HepG2 (cell line): Measurements from ENCODE around the gene ZDHHC18.

Experiments used
- ATF1 ChIP-seq: IDR thresholded peaks from 2 replicates; pipeline ENCODE4 v1.6.1; 2016; ENCODE audit warnings: mild to moderate bottlenecking, control low read depth
- ATM ChIP-seq: fragments of 450-650 bp; IDR thresholded peaks from 2 replicates; pipeline ENCODE4 v1.7.1; 2017; ENCODE audit warnings: mild to moderate bottlenecking, borderline replicate concordance
- HIVEP1 ChIP-seq: sonication (generic); formaldehyde crosslinking; IDR thresholded peaks from 2 replicates; pipeline ENCODE4 v1.4.0; 2020; ENCODE audit warnings: mild to moderate bottlenecking, missing genetic modification reagents
- JUND ChIP-seq: sonication (generic); formaldehyde crosslinking; IDR thresholded peaks from 2 replicates; pipeline ENCODE4 v1.8.0; 2022; ENCODE audit warnings: mild to moderate bottlenecking, missing genetic modification reagents
- MBNL3 ChIP-seq: fragments of 250-450 bp; sonication (Bioruptor Pico); conservative IDR thresholded peaks from 2 replicates; pipeline ENCODE4 v1.8.0; 2022; ENCODE audit warnings: mild to moderate bottlenecking, inconsistent platforms
- MED1 ChIP-seq: sonication (generic); formaldehyde crosslinking; IDR thresholded peaks from 2 replicates; pipeline ENCODE4 v1.4.0; 2020; ENCODE audit warnings: missing genetic modification reagents
- NR2F2 ChIP-seq: IDR thresholded peaks from 2 replicates; pipeline ENCODE4 v1.6.1; 2012; ENCODE audit warnings: low read depth, inconsistent platforms, borderline replicate concordance
- PHF8 ChIP-seq: sonication (generic); formaldehyde crosslinking; IDR thresholded peaks from 2 replicates; pipeline ENCODE4 v1.5.0; 2020; ENCODE audit warnings: missing genetic modification reagents
- ZFP62 ChIP-seq: sonication (generic); formaldehyde crosslinking; IDR thresholded peaks from 2 replicates; pipeline ENCODE4 v1.4.0; 2020; ENCODE audit warnings: missing genetic modification reagents
- ZNF260 ChIP-seq: sonication (generic); formaldehyde crosslinking; IDR thresholded peaks from 2 replicates; pipeline ENCODE4 v1.4.0; 2020; ENCODE audit warnings: missing genetic modification reagents, low read depth, mild to moderate bottlenecking, borderline replicate concordance
- ZNF446 ChIP-seq: sonication (generic); formaldehyde crosslinking; IDR thresholded peaks from 2 replicates; pipeline ENCODE4 v1.5.0; 2020; ENCODE audit warnings: mild to moderate bottlenecking, missing genetic modification reagents
- TF ChIP-seq, protein P1 (sequence below), 2 experiments: IDR thresholded peaks; 2 replicates each; pipeline ENCODE4 v1.6.1; 2011 to 2012; ENCODE audit warnings: low read length in 2 of 2, borderline replicate concordance in 1 of 2, low read depth in 1 of 2, mild to moderate bottlenecking in 1 of 2, moderate library complexity in 1 of 2
- TF ChIP-seq, protein P2 (sequence below): sonication (generic); formaldehyde crosslinking; IDR thresholded peaks from 2 replicates; pipeline ENCODE4 v1.5.0; 2020; ENCODE audit warnings: missing genetic modification reagents
- TF ChIP-seq, protein P3 (sequence below): sonication (generic); formaldehyde crosslinking; IDR thresholded peaks from 2 replicates; pipeline ENCODE4 v1.4.0; 2020; ENCODE audit warnings: missing genetic modification reagents, borderline replicate concordance

DNA sequence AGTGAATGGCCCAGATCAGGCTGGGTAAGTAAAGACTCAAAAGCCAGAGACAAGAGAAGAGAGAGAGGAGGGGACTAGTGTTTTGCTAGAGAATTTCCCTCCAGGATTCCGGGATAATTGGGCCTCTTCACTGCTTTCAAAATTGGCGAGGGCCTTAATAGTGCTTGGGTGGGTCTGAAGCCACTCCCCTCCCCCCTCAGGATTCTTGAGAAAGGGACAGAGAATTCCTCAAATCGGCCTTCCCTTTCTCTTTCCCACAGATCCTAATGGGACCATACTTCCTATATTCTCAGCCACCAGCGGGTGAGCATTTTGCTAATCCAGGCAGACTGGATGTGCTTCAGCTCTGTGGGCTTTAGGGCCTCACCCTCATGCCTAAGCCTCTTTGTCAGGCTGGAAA lies 48.4 kb downstream of the ZDHHC18 start:
- TF ChIP-seq MED1 (CRISPR knock-in tag) (no peak), JUND (CRISPR knock-in tag) (no peak), PHF8 (CRISPR knock-in tag) (no peak), ATF1 (CRISPR knock-in tag) (no peak), ZNF260 (CRISPR knock-in tag) (no peak), ZNF446 (CRISPR knock-in tag) (no peak), NR2F2 (no peak), ATM (no peak), ZFP62 (no peak), MBNL3 (CRISPR knock-in tag) (no peak), HIVEP1 (CRISPR knock-in tag) (no peak)
- TF ChIP-seq, protein P1, sequence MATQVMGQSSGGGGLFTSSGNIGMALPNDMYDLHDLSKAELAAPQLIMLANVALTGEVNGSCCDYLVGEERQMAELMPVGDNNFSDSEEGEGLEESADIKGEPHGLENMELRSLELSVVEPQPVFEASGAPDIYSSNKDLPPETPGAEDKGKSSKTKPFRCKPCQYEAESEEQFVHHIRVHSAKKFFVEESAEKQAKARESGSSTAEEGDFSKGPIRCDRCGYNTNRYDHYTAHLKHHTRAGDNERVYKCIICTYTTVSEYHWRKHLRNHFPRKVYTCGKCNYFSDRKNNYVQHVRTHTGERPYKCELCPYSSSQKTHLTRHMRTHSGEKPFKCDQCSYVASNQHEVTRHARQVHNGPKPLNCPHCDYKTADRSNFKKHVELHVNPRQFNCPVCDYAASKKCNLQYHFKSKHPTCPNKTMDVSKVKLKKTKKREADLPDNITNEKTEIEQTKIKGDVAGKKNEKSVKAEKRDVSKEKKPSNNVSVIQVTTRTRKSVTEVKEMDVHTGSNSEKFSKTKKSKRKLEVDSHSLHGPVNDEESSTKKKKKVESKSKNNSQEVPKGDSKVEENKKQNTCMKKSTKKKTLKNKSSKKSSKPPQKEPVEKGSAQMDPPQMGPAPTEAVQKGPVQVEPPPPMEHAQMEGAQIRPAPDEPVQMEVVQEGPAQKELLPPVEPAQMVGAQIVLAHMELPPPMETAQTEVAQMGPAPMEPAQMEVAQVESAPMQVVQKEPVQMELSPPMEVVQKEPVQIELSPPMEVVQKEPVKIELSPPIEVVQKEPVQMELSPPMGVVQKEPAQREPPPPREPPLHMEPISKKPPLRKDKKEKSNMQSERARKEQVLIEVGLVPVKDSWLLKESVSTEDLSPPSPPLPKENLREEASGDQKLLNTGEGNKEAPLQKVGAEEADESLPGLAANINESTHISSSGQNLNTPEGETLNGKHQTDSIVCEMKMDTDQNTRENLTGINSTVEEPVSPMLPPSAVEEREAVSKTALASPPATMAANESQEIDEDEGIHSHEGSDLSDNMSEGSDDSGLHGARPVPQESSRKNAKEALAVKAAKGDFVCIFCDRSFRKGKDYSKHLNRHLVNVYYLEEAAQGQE (IDR thresholded peaks at IDR 0.05; ENCODE audit: borderline replicate concordance in 1 of 2, low read depth in 1 of 2, low read length in 2 of 2): no peak
- TF ChIP-seq, protein P2, sequence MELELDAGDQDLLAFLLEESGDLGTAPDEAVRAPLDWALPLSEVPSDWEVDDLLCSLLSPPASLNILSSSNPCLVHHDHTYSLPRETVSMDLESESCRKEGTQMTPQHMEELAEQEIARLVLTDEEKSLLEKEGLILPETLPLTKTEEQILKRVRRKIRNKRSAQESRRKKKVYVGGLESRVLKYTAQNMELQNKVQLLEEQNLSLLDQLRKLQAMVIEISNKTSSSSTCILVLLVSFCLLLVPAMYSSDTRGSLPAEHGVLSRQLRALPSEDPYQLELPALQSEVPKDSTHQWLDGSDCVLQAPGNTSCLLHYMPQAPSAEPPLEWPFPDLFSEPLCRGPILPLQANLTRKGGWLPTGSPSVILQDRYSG (CRISPR knock-in tag): no peak
- TF ChIP-seq, protein P3, sequence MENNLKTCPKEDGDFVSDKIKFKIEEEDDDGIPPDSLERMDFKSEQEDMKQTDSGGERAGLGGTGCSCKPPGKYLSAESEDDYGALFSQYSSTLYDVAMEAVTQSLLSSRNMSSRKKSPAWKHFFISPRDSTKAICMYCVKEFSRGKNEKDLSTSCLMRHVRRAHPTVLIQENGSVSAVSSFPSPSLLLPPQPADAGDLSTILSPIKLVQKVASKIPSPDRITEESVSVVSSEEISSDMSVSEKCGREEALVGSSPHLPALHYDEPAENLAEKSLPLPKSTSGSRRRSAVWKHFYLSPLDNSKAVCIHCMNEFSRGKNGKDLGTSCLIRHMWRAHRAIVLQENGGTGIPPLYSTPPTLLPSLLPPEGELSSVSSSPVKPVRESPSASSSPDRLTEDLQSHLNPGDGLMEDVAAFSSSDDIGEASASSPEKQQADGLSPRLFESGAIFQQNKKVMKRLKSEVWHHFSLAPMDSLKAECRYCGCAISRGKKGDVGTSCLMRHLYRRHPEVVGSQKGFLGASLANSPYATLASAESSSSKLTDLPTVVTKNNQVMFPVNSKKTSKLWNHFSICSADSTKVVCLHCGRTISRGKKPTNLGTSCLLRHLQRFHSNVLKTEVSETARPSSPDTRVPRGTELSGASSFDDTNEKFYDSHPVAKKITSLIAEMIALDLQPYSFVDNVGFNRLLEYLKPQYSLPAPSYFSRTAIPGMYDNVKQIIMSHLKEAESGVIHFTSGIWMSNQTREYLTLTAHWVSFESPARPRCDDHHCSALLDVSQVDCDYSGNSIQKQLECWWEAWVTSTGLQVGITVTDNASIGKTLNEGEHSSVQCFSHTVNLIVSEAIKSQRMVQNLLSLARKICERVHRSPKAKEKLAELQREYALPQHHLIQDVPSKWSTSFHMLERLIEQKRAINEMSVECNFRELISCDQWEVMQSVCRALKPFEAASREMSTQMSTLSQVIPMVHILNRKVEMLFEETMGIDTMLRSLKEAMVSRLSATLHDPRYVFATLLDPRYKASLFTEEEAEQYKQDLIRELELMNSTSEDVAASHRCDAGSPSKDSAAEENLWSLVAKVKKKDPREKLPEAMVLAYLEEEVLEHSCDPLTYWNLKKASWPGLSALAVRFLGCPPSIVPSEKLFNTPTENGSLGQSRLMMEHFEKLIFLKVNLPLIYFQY (CRISPR knock-in tag): no peak
